Activated CD8-positive, alpha-beta T cell treated with anti-CD3 and anti-CD28 coated beads for 36 hours (primary cell): Measurements from ENCODE around the gene UNC13C. TPM values are rescaled to one million over a fixed set of nuclear protein-coding genes. Genes with fewer than 3 reads are reported as not detected.

ENCODE experiments used
- ATAC-seq: fragments of 200-7000 bp; cut with Tn5 transposase; one replicate; pipeline ENCODE4 v1.10.0; 2021; ENCODE audit warnings: mild to moderate bottlenecking, moderate library complexity
- CTCF ChIA-PET: fragments of 350-600 bp; sonication (Branson Sonifier 250); formaldehyde crosslinking; loops from one replicate; lab custom pipeline; 2021; ENCODE audit warnings: antibody characterized with exemption; lab: Charles Lee
- POLR2A ChIA-PET: fragments of 350-600 bp; sonication (Branson Sonifier 250); formaldehyde crosslinking; loops from one replicate; lab custom pipeline; 2021; ENCODE audit warnings: antibody characterized with exemption; lab: Charles Lee
- DNase-seq: peaks from one replicate; pipeline ENCODE4 v3.0.0-alpha.2; 2020
- H3K27ac Mint-ChIP-seq: one replicate; pipeline ENCODE4 v1.8.0; 2021; ENCODE audit warnings: mild to moderate bottlenecking, mixed read lengths
- H3K27me3 Mint-ChIP-seq: one replicate; pipeline ENCODE4 v1.8.0; 2021; ENCODE audit warnings: mixed read lengths
- H3K36me3 Mint-ChIP-seq: one replicate; pipeline ENCODE4 v1.8.0; 2021; ENCODE audit warnings: low read depth, mixed read lengths
- H3K4me1 Mint-ChIP-seq: one replicate; pipeline ENCODE4 v1.8.0; 2021; ENCODE audit warnings: low read depth, mixed read lengths
- H3K4me3 Mint-ChIP-seq: one replicate; pipeline ENCODE4 v1.8.0; 2021; ENCODE audit warnings: mild to moderate bottlenecking, moderate library complexity, mixed read lengths
- H3K9me3 Mint-ChIP-seq: one replicate; pipeline ENCODE4 v1.8.0; 2021; ENCODE audit warnings: mixed read lengths
- intact Hi-C: fragments of 100-400 bp; cut with micrococcal nuclease; formaldehyde crosslinking; loops from one replicate; pipeline ENCODE4 v1.10.0; 2022
- total RNA-seq, 2 experiments: library from RNA; stranded (reverse); gene quantifications; one replicate each; pipeline ENCODE4 v1.2.3, GENCODE V29; 2021
- TF ChIP-seq, protein P1 (sequence below): fragments of 200-600 bp; IDR thresholded peaks from one replicate; pipeline ENCODE4 v1.8.0; 2022; ENCODE audit warnings: antibody characterized with exemption, mild to moderate bottlenecking

UNC13C gene
- total RNA-seq, 2 experiments from 2014 or later = not detected

DNA sequence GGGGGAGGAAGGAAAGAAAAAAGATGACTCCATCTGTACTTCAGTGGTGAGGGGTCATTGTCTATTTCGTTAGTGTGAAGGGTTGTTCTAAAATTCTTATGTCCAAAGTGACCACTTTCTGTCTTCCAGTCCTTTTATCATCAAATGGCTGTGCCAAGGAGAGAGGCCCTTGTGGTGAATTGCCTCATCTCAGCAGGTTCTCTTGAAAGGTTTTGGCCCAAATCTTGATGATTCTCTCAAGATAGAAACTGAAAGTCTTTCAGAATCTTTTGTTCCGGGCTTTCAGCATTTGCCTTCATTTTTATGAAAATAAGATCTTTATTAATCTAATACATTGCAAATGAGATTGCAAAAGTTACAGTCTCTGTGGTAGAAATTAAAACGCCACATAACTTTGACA lies 642.7 kb downstream of the UNC13C start:
- H3K9me3 Mint-ChIP-seq = no peaks in the 10 kb centered on the region
- no peak for DNase-seq
- no peak overlapping the region for H3K27ac Mint-ChIP-seq
- no peaks in the 10 kb centered on the region for H3K4me1 Mint-ChIP-seq
- no peaks in the 10 kb centered on the region for H3K36me3 Mint-ChIP-seq
- H3K4me3 Mint-ChIP-seq = no peak overlapping the region
- intact Hi-C loops = no loop called here
- no peaks in the 10 kb centered on the region for H3K27me3 Mint-ChIP-seq
- CTCF ChIA-PET = no interaction called here
- TF ChIP-seq, protein P1, sequence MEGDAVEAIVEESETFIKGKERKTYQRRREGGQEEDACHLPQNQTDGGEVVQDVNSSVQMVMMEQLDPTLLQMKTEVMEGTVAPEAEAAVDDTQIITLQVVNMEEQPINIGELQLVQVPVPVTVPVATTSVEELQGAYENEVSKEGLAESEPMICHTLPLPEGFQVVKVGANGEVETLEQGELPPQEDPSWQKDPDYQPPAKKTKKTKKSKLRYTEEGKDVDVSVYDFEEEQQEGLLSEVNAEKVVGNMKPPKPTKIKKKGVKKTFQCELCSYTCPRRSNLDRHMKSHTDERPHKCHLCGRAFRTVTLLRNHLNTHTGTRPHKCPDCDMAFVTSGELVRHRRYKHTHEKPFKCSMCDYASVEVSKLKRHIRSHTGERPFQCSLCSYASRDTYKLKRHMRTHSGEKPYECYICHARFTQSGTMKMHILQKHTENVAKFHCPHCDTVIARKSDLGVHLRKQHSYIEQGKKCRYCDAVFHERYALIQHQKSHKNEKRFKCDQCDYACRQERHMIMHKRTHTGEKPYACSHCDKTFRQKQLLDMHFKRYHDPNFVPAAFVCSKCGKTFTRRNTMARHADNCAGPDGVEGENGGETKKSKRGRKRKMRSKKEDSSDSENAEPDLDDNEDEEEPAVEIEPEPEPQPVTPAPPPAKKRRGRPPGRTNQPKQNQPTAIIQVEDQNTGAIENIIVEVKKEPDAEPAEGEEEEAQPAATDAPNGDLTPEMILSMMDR = no peak
- POLR2A ChIA-PET = no interaction called here
- ATAC-seq = no peak

DNA sequence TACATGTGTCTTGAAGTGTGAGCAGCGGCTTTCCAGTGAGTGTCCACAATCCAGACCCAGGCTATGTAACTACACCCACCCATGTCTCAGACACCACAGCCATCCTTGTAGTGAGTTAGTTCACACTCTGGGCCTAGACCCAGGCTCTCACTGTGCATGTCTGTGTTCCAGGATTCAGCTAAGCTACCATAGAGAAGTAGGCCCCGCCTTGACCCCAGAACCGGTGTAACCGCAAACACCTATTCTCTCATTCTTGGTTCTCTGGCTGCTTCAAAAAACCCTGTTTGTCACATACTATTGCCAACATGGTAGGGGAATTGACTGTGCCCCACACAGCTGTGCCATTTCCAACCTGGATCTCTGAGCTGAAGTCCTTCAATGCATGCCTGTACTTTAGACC lies 657.9 kb downstream of the UNC13C start:
- DNase-seq (no peak), ATAC-seq (no peak)
- no peaks in the 10 kb centered on the region for H3K27me3 Mint-ChIP-seq
- ChIA-PET CTCF (no interaction called here), POLR2A (no interaction called here)
- intact Hi-C loops = no loop called here
- H3K4me1 Mint-ChIP-seq = no peaks in the 10 kb centered on the region
- TF ChIP-seq, protein P1 = no peak
- H3K27ac Mint-ChIP-seq = no peak overlapping the region
- no peaks in the 10 kb centered on the region for H3K36me3 Mint-ChIP-seq
- H3K4me3 Mint-ChIP-seq = no peak overlapping the region
- H3K9me3 Mint-ChIP-seq = peaks cover 11% of the 10 kb centered on the region

DNA sequence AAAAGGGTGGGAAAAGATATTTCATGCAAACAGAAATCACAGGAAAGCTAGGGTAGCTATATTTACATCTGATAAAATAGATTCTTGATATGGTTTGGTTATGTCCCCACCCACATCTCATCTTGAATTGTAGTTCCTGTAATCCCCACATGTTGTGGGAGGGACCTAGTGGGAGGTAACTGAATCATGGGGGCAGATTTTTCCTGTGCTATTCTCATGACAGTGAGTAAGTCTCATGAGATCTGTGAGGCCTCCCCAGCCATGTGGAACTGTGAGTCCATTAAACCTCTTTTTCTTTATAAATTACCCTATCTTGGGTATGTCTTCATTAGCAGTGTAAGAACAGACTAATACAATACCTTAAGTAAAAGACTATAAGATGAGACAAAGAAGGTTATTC lies 660.4 kb downstream of the UNC13C start:
- DNase-seq (no peak), ATAC-seq (no peak)
- Mint-ChIP-seq H3K36me3 (no peaks in the 10 kb centered on the region), H3K27ac (no peak overlapping the region), H3K9me3 (peaks cover 11% of the 10 kb centered on the region), H3K4me1 (no peaks in the 10 kb centered on the region), H3K27me3 (no peaks in the 10 kb centered on the region), H3K4me3 (no peak overlapping the region)
- TF ChIP-seq, protein P1 = no peak
- intact Hi-C loops = no loop called here
- POLR2A ChIA-PET = interaction anchor here (0.6 kb wide), 1 partner anchor 50 kb away, joined by 3 read pairs; no protein-coding TSS in a partner anchor
- CTCF ChIA-PET = no interaction called here

- ChIA-PET POLR2A (no interaction called here), CTCF (interaction anchor here (0.9 kb wide), 1 partner anchor 47 kb away, joined by 3 read pairs; no protein-coding TSS in a partner anchor)
- Mint-ChIP-seq H3K27ac (no peak overlapping the region), H3K27me3 (no peaks in the 10 kb centered on the region), H3K36me3 (no peaks in the 10 kb centered on the region), H3K9me3 (peaks cover 11% of the 10 kb centered on the region), H3K4me1 (no peaks in the 10 kb centered on the region), H3K4me3 (no peak overlapping the region)
- TF ChIP-seq, protein P1 = no peak
- ATAC-seq = no peak
- DNase-seq = no peak
- intact Hi-C loops = no loop called here
Measured at GRCh38 chr15:54640873-54641272, 662.6 kb downstream of the UNC13C start.

- ATAC-seq = no peak
- intact Hi-C loops = no loop called here
- TF ChIP-seq, protein P1 = no peak
- no peak for DNase-seq
- Mint-ChIP-seq H3K4me3 (no peak overlapping the region), H3K27me3 (no peaks in the 10 kb centered on the region), H3K9me3 (peaks cover 10% of the 10 kb centered on the region), H3K4me1 (no peaks in the 10 kb centered on the region), H3K27ac (no peak overlapping the region), H3K36me3 (no peaks in the 10 kb centered on the region)
- ChIA-PET POLR2A (no interaction called here), CTCF (no interaction called here)
Measured at GRCh38 chr15:54644796-54645195, 666.6 kb downstream of the UNC13C start.
